Activated CD4-positive, alpha-beta T cell treated with anti-CD3 and anti-CD28 coated beads, Interleukin-2, amount 50 U/mL, for 48 hours (primary cell): ENCODE results near the gene PLCXD3.

Experiments used
- DNase-seq, 2 experiments: peaks; one replicate each; pipeline ENCODE4 v3.0.0-alpha.2; 2020

Gene PLCXD3

DNA sequence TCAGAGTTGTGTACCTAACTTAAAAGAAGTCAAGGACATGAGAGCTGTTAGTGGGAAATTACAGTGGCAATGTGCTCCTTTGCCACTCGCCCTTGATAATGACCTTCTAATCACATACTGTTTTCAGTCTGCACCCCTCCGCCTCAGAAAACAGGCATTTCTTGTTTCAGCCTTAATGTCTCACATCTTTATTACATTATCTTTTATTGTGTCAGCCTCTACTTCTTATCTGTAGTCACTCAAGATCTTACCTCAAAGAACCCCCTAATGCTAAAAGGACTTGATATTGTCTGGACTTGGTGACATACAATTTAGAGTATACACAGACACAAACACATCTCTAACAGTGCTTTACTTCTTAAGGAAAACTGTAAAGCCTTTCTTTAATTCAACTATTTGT is 97.9 kb downstream of the PLCXD3 start:
- DNase-seq, result no peak

DNA sequence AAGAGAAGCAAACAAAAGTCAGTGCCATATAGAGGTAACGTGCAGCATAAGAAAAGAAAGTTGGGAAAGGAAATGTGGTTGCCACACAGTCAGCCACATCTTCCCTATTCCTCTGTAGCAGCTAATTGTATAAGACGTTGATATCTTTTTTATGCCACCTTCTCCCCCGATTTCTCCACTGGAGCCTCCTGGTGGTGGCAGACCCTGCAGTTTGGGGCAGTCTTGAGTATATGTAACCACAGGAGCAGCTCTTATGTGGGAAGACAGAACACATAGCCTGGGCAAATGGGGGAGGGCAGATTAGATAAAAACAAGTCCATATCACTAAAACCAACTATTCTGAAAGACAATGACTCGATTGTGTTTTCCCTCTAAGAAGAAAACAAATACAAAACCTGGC is 99.7 kb downstream of the PLCXD3 start:
- no peak for DNase-seq

DNA sequence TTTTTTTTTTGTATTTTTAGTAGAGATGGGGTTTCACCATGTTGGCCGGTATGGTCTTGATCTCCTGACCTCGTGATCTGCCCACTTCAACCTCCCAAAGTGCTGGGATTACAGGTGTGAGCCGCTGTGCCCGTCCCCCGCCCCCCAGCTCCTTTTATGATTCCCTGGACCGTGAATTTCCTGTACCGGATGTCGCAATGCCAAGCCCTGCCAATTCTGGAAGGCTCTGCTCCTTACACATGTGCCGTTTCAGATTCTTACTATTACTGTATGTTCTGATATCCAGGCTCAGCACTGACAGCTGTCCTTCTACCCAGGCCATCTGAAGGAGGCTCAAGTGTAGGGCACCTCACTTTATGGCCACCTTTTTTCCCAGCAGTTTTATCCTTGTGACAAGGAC is 100.1 kb downstream of the PLCXD3 start:
- DNase-seq, result no peak

DNA sequence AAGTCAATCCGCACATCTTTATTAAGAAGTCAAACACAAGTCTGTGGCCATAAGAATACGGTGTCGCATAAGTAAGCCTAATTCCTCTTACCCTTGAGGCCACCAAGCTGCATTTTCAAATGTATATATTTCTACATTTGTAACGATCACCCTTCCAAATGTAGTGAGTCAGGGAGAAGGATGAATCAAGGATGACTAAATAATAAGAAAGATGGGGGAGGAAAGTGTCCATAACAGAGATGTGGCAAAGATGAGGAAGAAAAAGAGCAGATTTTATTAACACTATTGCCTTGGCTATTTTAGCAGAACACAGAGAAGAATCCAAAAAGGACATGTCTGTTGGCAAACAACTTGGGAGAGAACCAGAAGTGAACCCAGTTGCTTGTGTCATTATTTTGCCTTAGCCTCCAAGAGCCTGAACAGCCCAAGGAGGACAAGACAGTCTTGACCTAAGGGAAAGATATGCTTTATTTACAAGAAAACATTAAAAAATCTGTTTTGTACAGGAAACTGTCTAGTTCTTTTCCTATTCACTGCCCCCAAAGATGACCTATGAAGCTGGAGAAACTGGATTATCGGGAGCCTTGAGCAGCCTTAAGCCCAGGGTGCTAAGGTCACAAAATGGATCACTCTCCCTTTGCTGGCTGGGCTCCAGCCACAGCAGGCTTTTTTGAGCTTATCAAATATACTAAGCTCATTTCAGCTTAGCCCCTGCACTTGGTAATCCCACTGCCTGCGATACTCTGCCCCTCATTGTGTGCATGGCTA is 101.5 kb downstream of the PLCXD3 start:
- DNase-seq, result no peak

DNA sequence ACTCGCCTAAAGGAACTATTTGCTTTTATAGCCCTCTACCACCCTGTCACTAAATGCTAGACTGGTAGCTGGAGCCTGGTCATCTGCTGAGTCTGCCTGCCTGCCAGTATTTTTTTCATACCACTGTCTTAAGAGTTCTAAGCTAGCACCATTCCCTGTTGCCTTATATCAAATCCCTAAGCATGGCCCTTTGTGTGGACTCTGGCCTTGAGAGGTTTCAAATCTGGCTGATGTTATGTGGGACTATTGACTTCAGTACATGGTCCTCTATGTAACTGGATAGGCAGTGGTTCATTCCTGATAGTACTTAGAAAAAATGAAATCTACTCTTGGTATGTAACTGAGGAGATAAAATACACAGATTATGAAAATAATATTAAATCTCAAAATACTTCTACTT is 103.5 kb downstream of the PLCXD3 start:
- DNase-seq, result no peak

DNA sequence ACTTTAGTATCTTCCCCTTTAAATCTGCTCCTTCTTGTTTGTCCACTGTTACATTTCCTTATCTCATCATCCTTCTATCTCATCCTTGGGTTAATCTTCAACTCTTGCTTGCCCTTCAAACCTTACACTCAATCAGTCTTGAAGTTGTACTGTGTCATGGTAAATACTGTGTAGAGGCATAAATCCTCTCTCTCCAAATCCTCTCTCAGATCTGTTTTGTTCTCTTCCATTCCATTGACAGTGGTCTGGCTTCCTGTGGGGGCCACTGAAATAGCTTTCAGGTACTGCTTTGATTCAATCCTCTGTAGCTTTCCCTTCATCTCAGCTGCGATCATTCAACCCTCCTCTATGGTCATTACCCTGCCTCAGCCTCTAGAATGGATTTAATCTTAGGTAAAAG is 104.0 kb downstream of the PLCXD3 start:
- no peak for DNase-seq

DNA sequence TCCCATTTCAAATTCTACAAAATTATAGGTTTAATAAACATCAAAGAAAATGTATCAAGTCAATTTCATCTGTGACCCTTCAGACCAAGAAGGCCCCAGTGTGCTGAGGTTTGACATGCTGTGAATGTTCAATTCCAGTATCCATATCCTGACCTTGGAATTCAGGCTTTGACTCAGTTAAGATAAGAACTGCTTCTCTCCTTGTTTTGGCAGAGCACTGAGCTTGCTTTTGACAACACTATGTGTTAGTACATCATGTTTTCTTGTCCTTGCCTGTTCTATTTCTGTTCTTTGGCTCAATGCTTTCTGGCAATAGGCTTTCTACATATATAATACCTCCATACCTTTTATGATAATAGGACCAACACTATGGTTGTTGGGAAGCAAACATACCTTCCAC is 105.6 kb downstream of the PLCXD3 start:
- DNase-seq, result no peak

DNA sequence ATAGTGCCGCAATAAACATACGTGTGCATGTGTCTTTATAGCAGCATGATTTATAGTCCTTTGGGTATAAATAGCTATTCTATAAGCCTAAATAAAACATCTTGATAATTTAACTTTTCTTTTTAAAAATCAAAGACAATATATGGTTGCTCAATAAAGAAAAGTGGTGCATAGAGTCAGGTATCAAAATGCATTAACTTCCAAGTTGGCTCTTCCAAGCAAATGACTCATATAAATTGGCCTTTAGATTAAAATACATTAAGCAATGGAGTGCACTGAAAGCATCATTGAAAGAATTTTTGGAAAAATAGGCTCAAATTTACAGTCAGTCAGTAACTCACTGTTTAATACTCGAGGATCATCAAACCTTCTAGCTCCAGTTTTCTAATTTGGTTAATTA is 106.6 kb downstream of the PLCXD3 start:
- no peak for DNase-seq

DNA sequence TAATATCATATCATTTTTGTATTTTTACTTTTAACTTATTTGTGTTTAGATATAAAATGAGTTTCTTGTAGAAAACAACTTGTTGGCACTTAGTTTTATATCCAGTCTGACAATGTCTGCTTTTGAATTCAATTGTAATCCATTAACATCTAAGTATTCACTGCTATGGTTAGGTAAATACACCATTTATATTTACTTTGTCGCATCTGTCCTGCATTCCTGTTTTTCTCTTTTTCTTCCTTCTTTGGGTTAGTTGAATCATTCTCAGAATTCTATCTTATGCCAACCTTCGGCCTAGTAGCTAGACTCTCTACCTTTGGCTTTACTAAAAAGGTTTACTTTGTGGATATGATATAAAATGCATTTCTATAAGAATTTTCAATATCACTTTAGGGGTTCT is 107.6 kb downstream of the PLCXD3 start:
- DNase-seq, result no peak

DNA sequence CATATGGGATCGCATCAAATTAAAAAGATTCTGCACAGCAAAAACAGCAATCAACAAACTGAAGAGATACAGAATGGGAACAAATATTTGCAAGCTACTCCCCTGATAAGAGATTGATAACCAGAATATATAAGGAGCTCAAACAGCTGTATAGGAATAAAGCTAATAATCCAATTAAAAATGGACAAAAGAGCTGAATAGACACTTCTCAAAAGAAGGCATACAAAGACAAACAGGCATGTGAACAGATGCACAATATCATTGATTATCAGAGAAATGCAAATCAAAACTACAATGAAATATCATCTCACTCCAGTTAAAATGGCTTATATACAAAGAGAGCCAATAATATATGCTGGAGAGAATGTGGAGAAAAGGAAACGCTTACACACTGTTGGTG is 110.6 kb downstream of the PLCXD3 start:
- no peak for DNase-seq

DNA sequence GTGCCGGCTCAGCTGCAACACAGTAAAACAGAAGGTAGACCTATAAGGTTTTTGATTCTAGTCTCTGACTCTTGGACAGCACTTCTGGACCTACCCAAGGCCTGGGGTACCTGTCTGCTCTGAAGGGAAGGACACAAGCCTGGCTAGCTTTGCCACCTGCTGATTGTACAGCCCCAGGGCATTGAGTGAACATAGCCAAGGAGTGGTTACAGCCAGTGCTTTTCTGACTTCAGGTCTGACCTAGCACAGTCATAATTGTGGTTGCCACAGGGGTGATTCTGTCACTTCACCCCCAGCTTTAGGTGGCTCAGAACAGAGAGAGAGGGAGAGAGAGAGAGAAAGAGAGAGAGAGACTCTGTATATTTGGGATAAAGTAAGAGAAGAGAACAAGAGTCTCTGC is 118.4 kb downstream of the PLCXD3 start:
- no peak for DNase-seq

DNA sequence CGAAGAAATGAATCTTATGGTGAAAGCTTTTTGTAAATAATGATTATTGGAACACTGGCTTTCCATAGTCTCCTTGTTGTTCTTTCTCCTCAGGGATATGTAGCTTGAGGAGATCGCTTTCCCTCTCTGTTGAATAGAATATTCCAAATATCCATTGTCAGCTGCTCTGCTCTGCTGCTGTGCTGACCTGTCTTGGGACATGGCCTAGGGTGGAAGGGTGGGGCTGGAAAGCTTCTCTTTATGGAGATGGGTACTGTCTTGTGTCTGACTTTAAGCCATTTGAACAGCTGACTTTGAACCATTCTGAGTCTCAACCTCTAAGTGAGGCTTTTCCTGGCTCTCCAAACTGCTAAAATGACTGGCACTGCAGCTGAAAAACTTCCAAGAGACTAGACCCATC is 135.8 kb downstream of the PLCXD3 start:
- no peak for DNase-seq

DNA sequence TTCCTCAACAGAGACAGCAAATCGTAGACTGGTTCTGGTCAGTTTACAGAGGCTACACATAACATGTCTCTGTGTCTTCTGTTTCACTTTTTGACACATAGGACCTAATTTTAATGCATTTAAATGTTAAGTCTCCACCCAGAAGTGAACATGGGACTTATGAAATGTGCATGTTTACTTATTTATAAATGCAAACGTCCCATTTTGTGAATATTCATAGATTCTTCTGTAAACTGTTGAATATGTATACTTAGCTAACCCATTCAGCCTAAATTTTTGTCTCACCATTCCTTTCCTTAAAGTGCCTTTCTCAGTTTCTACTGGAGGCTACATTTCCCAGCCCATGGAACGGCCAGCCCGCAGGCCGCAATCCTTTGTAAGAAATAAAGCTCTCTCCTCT is 137.2 kb downstream of the PLCXD3 start:
- no peak for DNase-seq

DNA sequence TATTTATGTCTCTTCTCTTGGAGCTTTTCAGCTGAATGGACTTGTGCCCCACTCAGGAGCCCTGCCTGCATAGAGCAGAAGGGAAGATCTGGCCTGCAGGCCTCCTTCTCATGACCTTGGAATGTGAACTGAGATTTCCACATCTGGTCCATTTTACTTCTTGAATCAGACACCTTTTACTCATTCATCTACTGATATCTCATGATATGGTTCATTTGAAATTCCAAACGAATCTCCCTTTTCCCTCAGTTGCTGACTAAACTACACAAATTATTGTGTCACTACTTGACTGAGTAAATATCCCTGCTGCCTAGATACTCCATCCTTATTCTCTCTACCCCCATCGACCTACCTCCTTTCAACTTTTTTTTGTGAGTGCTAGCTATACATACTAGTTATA is 138.7 kb downstream of the PLCXD3 start:
- no peak for DNase-seq

DNA sequence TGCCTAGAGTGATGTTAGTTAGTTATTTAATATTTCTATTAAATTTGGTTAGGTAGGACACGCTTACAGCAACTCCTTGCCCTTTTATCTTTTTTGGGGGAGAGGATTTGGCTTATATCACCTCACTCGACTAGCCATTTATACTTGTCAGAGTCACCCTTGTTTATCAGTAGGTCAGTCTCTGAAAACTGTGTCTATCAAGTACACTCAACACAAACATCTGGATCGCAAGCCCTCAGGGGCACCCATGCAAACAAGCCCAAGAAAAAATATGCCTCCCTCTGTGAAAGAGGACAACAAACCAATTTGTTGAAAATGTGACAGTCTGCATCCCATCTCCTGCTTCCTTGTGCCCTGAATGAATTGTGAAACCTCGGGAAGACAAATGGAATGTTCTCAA is 139.9 kb downstream of the PLCXD3 start:
- DNase-seq, result no peak

DNA sequence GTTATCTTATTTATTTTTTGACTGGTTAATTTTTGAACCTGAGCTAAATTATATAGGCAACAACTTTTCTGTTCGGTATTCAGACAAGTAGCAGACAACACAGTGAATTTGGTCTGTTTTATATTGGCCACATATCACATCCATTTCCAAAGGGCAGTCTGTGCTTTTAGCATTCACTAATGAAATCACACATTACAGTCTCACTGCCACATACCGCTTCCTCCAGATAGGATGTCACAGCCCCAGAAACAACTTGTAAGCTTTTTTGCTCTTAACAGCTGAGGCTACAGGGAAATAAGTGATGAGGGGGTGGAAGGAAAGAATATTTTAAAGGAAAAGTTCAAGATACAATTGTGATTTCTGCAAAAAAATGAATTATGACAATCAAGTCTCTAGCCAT is 140.6 kb downstream of the PLCXD3 start:
- no peak for DNase-seq

DNA sequence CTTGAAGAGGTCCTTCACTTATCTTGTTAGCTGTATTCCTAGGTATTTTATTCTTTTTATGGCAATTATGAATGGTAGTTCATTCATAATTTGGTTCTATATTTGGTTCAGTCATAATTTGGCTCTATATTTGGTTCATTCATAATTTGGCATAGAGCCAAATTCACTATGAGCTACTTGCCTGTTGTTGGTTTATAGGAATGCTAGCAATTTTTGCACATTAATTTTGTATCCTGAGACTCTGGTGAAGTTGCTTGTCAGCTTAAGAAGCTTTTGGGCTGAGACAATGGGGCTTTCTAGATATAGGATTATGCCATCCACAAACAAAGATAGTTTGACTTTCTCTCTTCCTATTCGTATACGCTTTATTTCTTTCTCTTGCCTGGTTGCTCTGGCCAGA is 142.2 kb downstream of the PLCXD3 start:
- DNase-seq, result no peak

DNA sequence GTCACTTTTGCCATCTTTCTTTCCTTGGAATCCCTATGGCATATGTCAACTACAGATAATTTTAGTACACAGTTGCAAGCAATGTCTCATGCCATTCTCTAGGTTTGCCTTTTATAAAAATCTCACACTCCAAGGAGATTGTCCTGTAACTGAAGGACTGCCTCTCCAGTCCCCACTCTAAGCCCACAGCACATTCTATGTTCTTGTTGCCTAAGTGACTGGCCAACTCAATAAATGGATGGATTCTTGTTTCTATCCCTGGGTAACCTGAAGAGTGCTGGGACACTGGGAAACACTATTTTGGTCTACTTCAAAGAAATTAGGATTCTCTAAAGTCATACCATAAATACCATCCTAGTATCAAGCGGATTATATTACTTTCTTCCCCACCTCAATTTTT is 145.0 kb downstream of the PLCXD3 start:
- DNase-seq, result no peak

DNA sequence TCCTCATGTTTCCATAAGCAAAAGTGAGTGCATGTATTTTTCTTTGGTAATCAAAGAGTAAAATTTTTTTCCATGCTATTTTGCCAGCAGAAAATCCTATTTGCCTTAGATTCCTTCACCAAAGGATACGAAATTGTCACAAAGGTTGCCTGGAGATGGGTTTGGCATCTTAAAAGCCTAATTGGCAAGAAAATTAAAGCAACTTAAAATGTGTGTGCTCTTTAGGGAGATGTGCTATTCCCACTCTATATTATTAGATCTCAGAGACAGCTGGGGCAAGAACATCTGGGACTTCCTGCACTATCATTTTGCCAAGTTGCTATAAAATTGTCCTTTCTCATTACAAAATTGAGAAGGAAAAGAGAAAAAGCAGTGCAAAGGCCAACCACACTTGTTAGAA is 146.1 kb downstream of the PLCXD3 start:
- no peak for DNase-seq

DNA sequence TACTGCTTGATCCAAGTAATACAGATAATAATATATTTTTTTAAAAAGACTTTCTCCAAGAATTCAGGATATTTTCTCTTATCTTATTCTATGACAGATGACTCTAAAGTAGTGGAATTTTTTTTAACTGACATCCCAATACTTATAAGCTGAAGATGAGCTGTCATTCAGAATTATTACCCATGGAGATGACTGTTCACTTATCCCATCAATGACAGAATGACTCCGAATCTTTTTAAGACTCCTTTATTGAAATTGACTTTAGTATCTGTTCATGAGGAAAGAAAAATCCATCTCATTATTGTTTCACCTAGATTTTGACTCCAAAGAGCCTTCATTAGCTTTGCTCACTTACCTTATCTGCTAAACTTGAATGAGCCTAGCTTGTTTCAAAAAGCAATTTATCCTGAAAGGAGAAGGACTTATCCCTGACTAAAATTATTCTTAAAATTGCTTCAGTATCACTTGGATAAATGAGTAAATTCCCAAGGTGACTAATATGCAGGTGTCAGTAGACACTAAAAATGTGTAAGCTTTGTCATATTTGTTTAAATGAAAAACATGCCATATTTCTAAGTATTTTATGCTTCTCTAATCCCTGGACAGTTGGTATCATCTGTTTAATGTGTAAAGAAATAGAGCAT is 146.9 kb downstream of the PLCXD3 start:
- no peak for DNase-seq

DNA sequence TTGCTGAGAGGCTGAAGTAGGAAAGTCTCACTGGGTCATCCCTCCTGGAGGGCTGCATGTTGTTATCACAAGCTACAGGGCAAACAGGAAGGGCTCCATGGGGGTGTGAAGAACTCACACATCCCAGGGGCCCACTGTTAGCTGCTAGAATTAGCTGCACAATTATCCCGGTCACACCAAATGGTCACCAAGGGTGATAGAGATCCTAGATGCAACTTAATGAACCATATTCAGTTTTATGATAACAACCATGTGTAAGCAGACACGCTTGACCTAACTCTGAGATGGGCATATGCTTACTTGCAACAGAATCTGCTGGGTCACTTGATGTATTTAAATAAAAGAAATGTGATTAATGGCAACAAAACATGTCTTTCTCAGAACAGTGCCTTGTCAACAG is 153.6 kb downstream of the PLCXD3 start:
- DNase-seq, result no peak

DNA sequence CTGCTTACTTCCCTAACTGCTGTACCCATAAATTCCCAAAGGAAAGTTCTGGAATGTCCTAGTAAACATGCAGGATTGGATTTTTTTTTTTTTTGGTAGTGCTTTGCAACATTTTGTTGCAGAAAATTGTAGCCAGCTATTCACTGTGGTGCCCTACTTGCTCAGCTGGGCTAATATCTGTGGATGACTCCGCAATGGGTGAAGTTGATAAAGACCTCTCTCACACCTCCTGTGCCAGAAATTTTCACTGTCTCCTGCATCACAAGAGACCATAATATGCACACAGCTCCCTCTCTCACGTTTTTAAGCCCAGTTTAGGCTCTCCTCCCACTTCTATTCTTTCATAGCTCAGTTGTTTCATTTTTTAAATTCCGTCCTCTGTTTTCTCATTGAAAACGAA is 160.6 kb downstream of the PLCXD3 start:
- no peak for DNase-seq

DNA sequence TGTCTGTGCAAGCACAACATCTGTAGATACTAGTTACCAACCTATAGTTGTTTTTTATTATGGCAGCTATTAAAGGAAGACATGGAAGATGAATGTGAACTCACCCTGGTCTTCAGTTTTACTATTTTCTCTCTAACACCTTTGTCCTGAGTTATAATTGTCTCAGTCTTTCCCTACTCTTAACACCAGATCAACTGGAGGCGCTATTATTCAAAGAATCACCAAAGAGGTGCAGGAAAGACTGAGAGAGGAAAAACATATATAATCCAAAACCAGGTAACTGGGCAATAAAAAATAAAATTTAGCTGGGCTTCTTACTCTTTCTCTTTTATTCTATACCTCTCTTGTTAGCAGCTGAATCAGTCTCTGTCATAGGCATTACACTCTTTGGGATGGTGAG is 162.8 kb downstream of the PLCXD3 start:
- no peak for DNase-seq

DNA sequence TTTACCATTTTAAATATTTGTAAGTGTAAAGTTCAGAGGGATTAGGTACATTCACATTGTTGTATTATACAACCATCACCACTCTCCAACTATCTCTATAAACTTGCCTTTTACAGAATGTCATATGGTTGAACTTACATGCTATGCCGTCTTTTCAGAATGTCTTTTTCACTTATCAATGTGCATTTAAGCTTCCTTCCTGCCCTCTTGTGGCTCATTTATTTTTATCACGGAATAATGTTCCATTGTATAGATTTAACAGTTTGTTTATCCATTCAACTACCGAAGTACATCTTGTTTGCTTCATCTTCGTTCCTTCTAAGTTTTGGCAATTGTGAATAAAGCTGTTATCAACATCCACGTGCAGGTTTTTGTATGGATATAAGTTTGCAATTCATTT is 163.8 kb downstream of the PLCXD3 start:
- no peak for DNase-seq

DNA sequence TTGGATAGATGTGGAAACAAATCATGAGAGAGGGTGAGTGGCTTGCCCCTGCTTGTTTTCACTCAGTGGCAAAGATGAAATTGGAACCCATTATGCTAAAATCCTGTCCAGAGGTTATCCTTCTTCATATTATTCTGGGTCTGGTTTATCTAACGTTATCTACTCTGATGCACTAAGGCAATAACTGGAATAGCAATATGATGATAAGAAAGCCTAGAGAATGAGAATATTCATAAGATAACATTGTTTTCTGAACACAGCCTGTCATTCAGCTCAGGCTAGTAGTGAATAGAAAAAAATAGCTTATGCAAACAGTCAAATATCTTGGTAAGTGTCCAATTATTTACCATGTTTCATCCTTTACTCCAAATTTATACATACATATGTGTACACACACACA is 165.1 kb downstream of the PLCXD3 start:
- no peak for DNase-seq
